Gastrocnemius medialis (tissue), 4 donors: ENCODE data around the gene PIGBOS1.

Source experiments
- POLR2A ChIP-seq, 2 donors: fragments of 450-650 bp; IDR thresholded peaks; one replicate each; pipeline ENCODE4 v1.6.1; 2017; ENCODE audit warnings: antibody characterized with exemption in 2 of 2, mild to moderate bottlenecking in 2 of 2, moderate library complexity in 2 of 2
- TF ChIP-seq, protein P1 (sequence below), 5 experiments: fragments of 450-650 bp in 3 of 5; fragments of 200-600 bp in 2 of 5; sonication (generic) in 2 of 5; IDR thresholded peaks in 4 of 5; conservative IDR thresholded peaks in 1 of 5; 1 replicate in 4 of 5; 2 replicates in 1 of 5; pipeline ENCODE4 v1.5.1; 2016 to 2019; ENCODE audit warnings: antibody characterized with exemption in 5 of 5, mild to moderate bottlenecking in 3 of 5, moderate library complexity in 3 of 5

DNA sequence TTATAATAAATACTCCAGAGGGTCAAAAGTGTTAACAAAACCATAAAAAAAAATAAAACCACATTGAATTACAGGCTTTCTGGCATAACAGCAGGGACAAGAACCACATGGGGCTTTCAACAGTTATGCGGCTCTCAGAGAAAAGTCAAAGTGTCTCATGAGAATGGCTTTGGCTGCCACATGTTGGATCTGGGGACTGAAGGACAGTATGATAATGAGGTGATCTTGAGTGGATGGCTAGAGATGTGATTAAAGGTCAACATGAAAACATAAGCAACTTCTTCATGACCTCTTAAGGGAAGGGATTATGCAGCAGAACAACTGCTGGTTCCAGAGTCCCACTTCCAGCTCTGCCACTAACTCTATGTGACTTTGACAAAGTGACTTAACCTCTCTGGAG, 34.5 kb downstream of the PIGBOS1 start:
- TF ChIP-seq, protein P1, sequence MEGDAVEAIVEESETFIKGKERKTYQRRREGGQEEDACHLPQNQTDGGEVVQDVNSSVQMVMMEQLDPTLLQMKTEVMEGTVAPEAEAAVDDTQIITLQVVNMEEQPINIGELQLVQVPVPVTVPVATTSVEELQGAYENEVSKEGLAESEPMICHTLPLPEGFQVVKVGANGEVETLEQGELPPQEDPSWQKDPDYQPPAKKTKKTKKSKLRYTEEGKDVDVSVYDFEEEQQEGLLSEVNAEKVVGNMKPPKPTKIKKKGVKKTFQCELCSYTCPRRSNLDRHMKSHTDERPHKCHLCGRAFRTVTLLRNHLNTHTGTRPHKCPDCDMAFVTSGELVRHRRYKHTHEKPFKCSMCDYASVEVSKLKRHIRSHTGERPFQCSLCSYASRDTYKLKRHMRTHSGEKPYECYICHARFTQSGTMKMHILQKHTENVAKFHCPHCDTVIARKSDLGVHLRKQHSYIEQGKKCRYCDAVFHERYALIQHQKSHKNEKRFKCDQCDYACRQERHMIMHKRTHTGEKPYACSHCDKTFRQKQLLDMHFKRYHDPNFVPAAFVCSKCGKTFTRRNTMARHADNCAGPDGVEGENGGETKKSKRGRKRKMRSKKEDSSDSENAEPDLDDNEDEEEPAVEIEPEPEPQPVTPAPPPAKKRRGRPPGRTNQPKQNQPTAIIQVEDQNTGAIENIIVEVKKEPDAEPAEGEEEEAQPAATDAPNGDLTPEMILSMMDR (IDR thresholded peaks at IDR 0.05 in 4 of 5, conservative IDR thresholded peaks at IDR 0.05 in 1 of 5): no peak
- TF ChIP-seq POLR2A (IDR thresholded peaks at IDR 0.05): no peak
